HG03469 (cell line): ENCODE results near the gene SHANK3.
A peak's percentile ranks its signal among the peaks of the same experiment; 100 is the strongest.
"Not testable (repeated sequence)": the region's sequence is repeated elsewhere in the genome, so short reads cannot be mapped to it uniquely, and the experiment has no call there.

Source experiments
- ATAC-seq: cut with Tn5 transposase; IDR thresholded peaks from one replicate; pipeline ENCODE4 v1.9.1; 2021; ENCODE audit warnings: mild to moderate bottlenecking, moderate library complexity, moderate number of reproducible peaks; ENCODE audit not compliant: unreplicated experiment

SHANK3 gene

DNA sequence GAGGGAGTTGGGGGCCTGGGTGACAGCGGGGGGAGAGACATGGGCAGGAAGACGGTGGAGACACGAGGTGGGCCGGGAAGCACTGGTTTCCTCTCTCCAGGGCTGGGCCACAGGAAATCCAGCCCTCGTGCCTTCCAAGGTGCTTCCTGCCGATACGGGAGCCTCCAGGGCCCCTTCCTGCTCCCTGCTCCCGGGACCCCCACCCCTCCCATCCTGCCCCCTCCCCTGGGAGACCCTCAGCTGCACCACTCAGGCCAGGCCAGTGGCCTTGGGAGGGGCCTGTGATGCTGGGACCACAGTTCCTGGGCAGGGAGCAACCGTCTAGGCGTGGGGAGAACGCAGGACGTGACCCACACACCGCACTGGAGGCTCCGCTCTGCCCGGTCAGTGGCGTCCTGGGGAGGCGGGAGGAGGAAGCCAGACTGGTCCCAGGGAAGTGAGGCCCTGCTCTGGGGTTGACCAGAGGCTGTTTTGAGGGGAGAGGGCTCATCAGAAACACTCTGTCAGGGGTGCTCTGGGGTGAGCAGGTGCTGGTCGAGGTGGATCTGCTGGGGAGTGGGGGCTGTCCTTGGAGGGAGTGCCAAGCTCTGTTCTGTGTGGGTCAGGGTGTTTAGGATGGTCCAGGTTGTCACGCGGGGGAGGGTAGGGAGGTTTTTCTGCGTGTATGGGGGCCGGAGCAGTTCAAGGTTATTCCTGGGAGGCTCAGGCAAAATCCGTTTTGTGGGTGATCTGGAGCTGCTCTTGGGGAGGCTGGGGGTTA lies at the start of gene SHANK3:
Gene SHANK3 (plus strand): TSS at position 353 of the 760 bp plus-strand sequence.
- no peak for ATAC-seq

DNA sequence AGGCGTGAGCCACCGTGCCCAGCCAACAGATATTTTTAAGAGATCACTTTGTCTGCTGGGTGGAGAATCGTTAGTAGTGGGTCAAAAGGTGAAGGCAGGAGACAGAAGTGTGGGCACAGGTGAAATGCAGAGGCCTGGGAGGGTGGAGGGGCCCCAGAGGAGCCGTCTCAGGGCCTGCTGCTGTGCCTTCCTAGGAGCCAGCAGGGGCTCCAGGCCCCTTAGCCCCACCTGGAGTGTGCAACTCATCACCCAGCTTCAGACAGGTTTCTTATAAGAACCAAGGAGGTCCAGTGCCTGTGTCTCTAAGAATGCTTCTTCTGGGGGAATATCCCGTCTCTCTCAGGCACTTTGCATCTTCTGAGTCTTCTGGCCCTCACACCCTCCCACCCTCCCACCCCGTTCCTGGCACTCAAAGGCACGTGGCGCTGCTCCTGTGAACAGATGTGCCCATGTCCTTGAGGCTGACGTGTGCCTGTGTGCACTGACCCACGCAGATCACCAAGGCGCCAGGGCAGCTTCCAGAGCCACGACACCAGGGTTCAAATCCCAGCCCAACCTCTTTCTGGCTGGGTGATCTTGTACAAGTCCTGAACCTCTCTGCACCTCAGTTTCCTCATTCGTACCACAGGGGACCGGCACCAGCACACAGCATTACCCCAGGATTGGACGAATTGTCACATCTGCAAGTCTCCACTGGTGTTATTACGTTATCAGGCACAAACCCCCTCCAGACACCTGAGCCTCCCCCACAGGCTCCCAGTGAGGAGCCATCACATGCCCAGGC lies 48.1 kb upstream of the SHANK3 start:
- no peak for ATAC-seq

DNA sequence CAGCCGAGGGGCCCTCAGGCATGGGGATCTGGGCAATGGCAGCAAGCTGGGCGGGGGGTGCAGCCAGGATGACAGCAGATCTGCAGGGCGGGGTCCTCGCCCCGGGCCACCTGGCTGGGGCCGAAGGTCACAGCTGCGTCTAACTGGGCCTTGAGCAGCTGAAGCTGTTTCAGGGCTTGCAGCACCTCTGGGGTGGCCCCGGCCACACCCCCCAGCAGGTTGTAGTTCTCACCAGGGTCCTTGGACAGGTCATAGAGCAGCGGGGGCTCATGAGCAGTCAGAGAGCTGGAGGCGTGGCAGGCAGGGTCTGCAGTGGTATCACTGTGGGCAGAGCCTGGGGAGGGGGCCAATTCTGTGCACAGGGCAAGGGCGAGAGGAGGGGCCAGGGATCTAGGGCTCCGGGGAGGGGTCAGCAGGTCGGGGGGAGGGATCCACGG lies 47.5 kb upstream of the SHANK3 start:
- ATAC-seq = no peak

DNA sequence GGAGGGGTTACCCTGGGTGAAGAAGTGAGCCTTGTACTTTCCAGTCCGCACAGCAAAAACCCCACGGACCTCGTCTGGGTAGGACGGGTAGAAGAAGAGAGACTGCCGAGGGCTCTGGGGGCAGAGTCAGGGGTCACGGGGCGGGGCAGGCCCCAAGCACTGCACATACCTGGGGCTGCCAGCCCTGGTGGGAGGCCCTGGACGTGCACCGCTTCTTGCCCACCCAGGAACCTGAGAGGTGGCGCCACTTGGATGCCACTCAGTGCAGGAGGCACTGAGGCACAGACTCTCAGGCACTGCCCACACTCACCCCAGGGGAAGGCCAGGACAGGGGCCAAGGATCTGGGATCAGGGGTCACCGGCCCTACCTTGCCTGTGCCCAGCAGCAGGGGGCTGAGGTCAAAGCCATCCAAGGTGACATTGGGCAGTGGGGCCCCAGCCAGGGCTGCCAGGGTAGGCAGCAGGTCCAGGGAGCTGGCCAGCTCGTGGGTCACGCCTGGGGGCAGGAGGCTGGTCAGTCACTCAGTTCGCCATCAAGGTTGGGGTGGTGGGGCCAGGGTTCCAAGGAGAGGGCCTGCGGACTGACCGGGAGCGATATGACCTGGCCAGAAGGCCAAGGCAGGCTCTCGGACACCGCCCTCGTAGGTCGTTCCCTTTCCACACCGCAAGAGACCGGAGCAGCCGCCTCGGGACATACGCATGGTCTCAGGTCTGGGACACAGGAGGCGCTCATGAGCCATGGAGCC lies 46.9 kb upstream of the SHANK3 start:
- no peak for ATAC-seq

DNA sequence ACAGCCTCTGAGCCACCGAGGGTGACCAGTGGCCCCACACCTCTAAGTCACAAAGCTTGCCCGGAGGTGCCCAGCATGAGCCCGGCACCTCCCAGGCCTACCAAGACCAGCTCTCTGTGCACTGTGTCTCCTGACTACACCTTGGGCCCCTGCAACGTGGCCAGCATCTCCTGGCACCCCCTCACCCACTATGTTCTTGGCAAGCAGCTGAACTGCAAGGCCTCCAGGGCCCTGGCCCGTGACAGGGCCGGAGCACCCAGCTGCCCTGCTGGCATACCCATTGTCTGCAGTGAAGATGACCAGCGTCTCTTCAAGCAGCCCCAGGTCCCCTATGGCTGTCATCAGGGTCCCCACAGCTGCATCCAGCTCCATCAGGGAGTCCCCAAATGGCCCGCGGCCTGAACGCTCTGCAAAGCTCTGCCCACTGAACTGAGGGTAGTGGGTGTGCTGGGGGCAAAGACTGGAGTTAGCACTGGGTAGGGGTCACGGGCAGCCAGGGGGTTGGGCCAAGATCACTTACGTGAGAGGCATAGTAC lies 46.2 kb upstream of the SHANK3 start:
- ATAC-seq = no peak

DNA sequence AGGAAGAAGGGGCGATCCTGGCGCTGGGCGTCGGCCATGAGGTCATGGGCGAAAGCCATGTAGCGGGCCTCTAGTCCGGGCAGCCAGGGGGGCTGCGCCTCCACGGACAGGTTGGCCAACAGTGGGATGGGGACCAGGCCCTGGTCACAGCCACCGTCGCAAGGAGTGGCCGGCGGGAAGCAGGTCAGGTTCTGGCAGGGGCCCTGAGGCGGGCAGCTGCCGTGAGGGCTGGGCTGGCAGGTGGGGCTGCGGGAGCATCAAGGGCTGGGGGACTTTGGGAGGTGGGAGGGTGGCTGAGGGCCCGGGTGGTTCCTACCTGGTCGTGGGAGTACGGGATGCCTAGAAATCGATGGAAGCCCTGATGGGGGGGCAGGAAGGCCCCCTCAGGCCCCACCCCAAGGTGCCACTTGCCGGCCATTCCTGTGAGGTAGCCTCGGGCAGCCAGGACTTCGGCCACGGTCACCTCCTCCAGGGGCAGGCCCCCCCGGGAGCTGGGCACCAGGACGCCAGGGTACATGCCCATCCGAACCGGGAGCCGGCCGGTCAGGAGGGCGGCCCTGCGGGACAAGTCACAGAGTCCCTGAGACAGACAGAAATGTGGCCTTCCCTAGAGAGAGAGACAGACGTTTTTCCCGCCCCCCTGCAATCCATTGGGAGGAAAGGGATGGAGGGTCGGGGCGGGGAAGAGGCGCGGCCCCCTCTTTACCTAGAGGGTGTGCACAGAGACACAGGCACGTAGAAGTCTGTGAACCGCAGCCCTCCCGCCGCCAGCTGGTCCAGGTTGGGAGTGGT lies 45.6 kb upstream of the SHANK3 start:
- no peak for ATAC-seq

DNA sequence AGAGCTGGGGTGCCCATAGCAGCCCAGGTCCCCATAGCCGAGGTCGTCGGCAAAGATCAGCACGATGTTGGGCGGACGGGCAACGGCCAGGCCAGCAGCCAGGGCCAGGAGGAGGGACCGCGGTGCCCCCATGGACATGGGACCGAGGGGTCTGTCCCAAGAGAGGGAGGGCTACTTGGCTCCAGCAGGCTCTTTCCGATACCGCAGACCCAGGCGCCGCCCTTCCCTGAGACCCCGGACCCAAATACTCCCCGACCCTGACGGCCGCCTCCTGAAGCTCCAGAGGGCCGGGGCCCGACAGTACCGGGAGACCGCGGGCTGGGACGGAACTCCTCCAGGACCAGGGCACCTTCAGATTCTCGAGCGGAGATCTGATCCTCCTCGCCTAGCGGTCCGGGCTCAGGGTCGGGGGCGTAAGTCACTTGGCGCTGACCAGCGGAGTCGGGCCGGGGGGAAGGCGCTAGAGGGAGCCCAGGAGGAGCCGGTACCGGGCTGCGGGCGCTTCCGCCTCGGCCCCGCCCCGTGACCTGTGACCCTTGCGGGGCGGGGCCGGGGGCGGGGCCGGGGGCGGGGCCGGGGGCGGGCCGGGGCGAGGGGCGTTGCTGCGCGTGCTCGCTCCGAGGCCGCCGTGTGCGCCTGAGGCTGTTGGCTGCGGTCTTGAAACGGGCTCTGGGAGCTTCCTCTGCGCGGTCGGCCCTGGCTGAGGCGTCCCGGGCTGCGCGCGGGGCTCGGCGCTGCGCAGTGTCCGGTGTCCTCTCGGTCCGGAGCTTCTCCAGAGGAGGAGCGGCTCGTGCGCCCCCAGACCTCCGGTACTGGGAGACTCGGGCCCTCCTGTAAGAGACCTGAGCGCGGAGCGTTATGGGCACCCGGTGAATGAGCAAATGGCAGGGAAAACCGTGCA lies 44.7 kb upstream of the SHANK3 start, which contains the start of gene ARSA:
Gene ARSA (minus strand): TSS at position 511 of the 901 bp plus-strand sequence. CDS start 373 bp downstream, at position 138.
- peak; percentile 64 for ATAC-seq

DNA sequence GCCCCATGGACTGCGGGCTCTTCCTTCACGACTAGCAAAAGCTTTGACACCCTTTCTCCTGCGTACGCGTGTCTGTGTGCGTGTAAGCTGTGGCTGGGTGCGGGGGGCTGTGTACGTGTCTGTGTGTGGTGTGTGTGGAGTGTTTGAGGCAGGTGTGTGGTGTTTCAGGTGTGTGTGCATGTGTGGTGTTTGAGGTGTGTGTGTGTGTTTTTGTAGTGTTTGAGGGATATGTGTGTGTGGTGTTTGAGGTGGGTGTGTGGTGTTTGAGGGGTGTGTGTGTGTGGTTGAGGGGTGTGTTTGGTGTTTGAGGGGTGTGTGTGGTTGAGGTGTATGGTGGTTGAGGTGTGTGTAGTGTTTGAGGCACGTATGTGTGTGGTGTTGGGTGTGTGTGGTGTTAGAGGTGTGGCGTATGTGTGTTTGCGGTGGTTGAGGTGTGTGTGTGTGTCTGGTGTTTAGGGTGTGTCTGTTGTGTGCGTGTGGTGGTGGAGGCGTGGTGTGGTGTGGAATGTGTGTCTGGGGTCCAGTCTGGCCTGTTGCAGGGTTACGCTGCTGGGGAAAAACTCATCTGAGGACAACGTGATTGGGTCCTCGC lies 44.0 kb upstream of the SHANK3 start:
- ATAC-seq = no peak

DNA sequence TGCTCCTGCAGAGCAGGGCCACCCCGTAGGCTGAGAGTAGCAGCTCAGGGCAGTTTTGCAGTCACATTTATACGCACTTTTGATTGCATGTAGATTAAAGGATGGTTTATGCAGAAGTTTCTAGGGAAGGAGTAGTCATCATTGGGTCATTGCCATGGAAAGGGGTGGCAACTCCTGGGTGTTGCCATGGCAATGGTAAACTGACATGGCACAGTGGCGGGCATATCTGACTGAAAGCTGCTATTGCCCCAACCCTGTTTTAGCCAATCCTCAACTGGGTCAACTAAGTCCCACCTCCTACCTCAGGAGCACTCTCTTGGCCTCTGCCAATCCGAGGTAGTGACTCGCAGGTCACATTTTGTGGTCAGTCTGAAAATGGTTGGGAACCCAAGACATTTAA lies 42.2 kb upstream of the SHANK3 start:
- ATAC-seq = no peak

DNA sequence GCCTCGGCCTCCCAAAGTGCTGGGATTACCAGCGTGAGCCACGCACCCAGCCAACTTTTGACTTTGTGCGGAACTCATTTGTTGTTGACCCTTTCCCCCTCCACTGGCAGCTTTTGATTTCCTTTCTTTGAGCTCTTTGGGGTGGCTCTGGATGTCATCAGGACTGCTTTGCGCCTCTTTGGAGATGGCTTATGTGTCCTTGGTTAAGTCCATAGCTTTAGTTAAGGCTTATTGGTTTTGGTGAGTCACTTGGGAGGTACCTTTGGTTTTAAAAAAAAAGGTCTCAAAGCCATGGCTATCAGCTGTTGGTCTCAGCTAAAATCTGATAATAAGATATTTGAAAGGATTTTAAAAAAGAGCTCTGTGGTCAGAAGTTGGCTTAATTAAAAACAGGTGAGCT lies 39.5 kb upstream of the SHANK3 start:
- ATAC-seq = no peak

DNA sequence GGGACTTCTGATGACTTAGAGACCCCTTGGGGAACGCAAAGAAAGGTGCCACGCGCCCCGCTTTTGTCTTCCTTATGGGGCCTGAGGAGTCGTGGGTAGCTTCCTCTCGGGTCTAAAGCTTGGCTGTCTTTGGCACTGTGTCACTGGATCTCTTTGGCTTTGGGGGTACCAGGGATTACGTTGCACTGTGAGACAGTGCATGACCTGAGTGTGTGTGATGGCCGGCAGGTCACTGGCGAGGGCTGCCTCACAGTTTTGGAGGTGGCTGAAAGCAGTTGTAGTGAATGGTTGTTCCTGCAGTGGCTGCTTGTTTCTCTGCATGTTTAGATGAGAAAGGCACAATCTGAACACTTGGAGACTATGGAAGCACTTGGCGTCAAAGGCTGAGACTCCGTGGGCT lies 38.9 kb upstream of the SHANK3 start:
- no peak for ATAC-seq

DNA sequence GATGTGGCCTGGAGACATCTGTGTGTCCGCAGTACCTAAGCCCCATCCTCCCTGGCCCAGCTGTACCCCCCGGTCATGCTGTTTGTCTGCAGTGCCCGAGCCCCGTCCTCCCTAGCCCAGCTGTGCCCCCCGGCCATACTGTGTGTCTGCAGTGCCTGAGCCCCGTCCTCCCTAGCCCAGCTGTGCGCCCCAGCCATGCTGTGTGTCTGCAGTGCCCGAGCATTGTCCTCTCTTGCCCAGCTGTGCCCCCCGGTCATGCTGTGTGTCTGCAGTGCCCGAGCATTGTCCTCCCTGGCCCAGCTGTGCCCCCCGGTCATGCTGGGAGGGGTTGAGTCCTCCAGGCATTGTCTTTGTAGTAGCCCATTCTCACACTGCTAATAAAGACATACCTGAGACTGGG lies 37.0 kb upstream of the SHANK3 start:
- ATAC-seq = no peak

DNA sequence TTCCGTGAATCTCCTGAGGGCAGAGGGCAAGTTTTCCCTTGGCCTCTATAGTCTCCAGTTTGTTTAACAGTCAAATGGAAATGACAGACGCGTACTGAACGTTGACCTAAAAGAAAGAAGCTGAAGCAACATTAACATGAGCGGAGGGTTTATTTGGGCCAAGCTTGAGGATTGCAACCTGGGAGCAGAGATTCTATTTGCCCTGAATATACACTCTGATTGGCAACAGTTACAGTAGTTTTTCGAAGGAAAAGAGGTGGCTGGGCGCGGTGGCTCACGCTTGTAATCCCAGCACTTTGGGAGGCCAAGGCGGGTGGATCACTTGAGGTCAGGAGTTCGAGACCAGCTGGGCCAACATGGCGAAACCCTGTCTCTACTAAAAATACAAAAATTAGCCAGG lies 32.3 kb upstream of the SHANK3 start:
- not testable (repeated sequence) for ATAC-seq

DNA sequence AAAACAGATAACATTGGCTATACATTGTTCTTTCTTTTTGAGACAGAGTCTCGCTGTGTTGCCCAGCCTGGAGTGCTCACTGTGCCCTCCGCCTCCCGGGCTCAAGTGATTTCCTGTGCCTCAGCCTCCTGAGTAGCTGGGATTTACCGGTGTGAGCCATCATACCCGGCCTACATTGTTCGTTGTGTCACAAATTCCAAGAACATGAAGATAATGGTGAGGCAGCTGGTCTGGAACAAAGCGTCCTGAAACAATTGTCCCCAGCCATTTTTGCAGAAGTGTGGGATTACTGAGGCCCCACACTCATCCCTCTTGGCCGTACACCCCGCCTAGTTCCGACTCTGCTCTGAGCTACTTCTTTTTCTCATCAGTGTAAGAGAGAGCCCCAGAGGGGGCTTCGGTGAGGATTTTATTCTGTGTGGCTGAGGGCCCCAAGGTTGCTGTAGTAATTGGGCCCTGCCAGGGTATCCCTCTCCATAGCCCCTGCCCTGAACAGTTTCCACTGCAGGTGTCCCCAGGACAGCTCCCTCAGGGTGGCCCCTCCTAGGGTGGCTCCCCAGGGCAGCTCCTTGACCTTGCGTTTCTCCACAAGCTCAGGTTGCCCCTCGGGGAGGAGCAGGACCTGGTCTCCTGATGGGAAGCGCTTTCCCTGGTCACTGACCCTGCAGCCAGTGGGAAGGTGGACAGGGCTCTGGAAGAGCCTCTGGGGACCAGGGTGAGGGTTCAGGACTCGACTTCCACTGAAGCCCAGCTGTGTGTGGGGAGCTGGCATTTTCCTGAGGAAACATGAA lies 31.6 kb upstream of the SHANK3 start:
- no peak for ATAC-seq

DNA sequence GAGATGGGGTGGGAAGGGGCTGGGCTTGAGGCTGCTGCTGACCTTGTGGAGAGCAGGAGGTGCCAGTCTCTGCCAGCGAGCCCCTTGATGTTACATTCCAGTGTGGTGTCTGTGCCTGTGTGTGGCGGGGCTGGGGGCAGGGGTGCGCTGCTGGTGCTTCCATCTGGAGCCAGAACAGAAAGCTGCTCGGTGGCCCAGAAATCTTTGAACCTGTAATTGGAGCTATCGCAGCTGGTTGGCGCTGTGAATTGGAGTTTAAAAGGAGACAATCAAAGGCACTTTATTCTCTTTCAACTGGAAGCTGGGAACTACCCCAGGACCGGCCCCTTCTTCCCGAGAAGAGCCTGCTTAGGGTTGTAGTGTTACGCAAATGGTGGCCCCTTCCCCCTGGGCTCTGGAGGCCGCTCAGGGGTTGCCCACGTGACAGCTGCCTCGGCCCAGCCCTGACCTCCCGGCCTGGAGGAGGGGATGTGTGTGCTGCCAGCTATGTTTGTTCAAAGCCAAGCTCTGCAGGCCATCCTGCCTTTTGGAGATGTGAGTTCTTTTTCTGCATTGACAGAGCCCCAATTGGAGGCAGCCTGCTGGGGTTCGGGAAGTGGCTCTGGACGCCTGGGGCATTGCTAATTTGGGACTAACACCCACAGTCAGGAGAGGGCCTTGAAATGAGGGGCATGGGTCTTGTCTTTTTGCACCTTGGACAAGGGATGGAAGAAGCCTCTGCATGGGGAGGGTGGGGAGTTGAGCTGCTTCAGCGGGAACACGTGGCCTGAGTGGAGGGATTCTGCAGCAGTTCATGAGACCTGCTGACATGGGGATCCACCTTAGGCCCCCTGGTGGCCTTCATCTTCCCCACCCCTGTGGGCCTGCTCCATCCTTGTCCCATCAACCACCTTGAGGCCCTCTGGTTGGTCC lies 30.7 kb upstream of the SHANK3 start:
- no peak for ATAC-seq

DNA sequence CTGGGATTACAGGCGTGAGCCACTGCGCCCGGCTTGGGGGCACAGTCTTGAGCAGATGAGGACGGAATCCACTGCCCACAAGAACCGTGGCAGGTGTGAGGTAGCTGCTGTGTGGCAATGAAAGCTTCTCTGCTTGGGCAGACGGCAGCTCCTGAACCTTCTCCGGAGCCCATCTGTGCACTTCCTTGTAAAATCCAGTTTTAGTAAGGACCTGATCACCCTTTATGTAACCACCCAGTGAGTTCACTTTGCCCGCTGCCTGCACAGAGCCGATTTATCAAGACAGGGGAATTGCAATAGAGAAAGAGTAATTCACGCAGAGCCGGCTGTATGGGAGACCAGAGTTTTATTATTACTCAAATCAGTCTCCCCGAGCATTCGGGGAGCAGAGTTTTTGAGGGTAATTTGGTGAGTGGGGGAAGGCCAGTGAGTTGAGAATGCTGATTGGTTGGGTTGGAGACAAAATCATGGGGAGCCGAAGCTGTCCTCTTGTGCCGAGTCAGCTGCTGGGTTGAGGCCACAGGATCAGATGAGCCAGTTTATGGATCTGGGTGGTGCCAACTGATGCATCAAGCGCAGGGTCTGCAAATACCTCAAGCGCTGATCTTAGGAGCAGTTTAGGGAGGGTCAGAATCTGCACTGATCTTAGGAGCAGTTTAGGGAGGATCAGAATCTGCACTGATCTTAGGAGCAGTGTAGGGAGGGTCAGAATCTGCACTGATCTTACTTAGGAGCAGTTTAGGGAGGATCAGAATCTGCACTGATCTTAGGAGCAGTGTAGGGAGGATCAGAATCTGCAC lies 29.4 kb upstream of the SHANK3 start:
- not testable (repeated sequence) for ATAC-seq

DNA sequence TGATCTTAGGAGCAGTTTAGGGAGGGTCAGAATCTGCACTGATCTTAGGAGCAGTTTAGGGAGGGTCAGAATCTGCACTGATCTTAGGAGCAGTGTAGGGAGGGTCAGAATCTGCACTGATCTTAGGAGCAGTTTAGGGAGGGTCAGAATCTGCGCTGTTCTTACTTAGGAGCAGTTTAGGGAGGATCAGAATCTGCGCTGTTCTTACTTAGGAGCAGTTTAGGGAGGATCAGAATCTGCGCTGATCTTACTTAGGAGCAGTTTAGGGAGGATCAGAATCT lies 28.9 kb upstream of the SHANK3 start:
- not testable (repeated sequence) for ATAC-seq
